OCI-LY3 (cell line): ENCODE results near the gene SYNPO2.

Experiments
- H2AFZ ChIP-seq: fragments of 200-600, 300-600 bp; shearing (Covaris generic); 2 replicates; pipeline ENCODE4 v1.6.0; 2014; ENCODE audit warnings: antibody characterized with exemption, low read depth, low read length
- H3K27ac ChIP-seq: fragments of 200-600, 300-600 bp; sonication (generic); 2 replicates; pipeline ENCODE4 v1.5.1; 2014; ENCODE audit warnings: mild to moderate bottlenecking, low read length, moderate library complexity, mixed read lengths
- H3K27me3 ChIP-seq: fragments of 200-600, 300-600 bp; sonication (generic); 2 replicates; pipeline ENCODE4 v1.6.1; 2014; ENCODE audit warnings: low read depth, low read length, mixed read lengths
- H3K36me3 ChIP-seq: fragments of 200-600, 300-600 bp; sonication (generic); replicated peaks from 2 replicates; pipeline ENCODE3; 2014; ENCODE audit warnings: low read depth, low read length, mixed read lengths
- H3K4me1 ChIP-seq: fragments of 300-600, 200-600 bp; sonication (generic); 2 replicates; pipeline ENCODE4 v1.6.1; 2014; ENCODE audit warnings: low read length, mixed read lengths
- H3K4me2 ChIP-seq: fragments of 200-600, 300-600 bp; sonication (generic); 2 replicates; pipeline ENCODE4 v1.6.1; 2014; ENCODE audit warnings: low read length, mixed read lengths
- H3K4me3 ChIP-seq: fragments of 300-600, 200-600 bp; sonication (generic); 2 replicates; pipeline ENCODE4 v1.5.1; 2014; ENCODE audit warnings: antibody characterized with exemption, mild to moderate bottlenecking, low read length, moderate library complexity
- H3K79me2 ChIP-seq: fragments of 300-600, 200-600 bp; shearing (Covaris generic); 2 replicates; pipeline ENCODE4 v1.6.1; 2014; ENCODE audit warnings: mild to moderate bottlenecking, low read length, mixed read lengths
- H3K9ac ChIP-seq: fragments of 300-600, 200-600 bp; shearing (Covaris generic); 2 replicates; pipeline ENCODE4 v1.6.0; 2014; ENCODE audit warnings: mild to moderate bottlenecking, low read length, moderate library complexity
- H3K9me3 ChIP-seq: fragments of 200-600, 300-600 bp; shearing (Covaris generic); 2 replicates; pipeline ENCODE4 v1.6.1; 2014; ENCODE audit warnings: low read length, mixed read lengths; ENCODE audit not compliant: insufficient read depth
- H4K20me1 ChIP-seq: fragments of 200-600, 300-600 bp; sonication (generic); 2 replicates; pipeline ENCODE4 v1.6.1; 2016; ENCODE audit warnings: low read length, mixed read lengths; ENCODE audit not compliant: insufficient read depth
- CTCF ChIP-seq: fragments of 200-600, 300-600 bp; sonication (generic); IDR thresholded peaks from 2 replicates; pipeline ENCODE4 v1.5.1; 2014; ENCODE audit warnings: antibody characterized with exemption, low read length, low read depth
- EZH2phosphoT487 ChIP-seq: fragments of 200-600 bp; shearing (Covaris generic); IDR thresholded peaks from 2 replicates; pipeline ENCODE4 v1.6.1; 2018; ENCODE audit warnings: antibody characterized with exemption, mixed run types, low read depth

SYNPO2 gene

DNA sequence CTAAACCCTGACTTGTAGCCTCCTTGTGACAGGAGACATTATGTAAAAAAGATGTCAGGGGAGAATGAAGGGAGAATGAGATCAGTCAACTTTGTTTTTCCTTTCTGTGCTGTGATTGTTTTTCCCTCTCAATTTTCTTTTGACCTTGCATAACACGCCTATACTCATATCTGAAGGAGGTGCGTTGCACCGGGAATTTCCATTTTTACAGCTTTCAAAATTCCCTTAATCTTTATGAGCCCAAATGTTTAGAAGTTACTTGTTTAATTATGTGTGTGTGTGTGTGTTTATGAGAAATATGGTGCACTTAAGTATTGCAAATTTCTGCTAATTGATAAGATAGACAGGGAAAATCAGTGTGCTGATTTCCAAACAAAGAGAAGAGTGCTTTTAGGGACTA is 21.6 kb downstream of the SYNPO2 start:
- no peak overlapping the region for H3K9ac ChIP-seq
- H3K79me2 ChIP-seq: no peaks in the 10 kb centered on the region
- no peak overlapping the region for H3K27ac ChIP-seq
- H3K4me2 ChIP-seq: no peak overlapping the region
- H4K20me1 ChIP-seq: no peaks in the 10 kb centered on the region
- no peak overlapping the region for H2AFZ ChIP-seq
- H3K4me1 ChIP-seq: no peaks in the 10 kb centered on the region
- no peak overlapping the region for H3K4me3 ChIP-seq
- no peak for TF ChIP-seq EZH2phosphoT487
- TF ChIP-seq CTCF: no peak
- H3K36me3 ChIP-seq: no peaks in the 10 kb centered on the region
- no peaks in the 10 kb centered on the region for H3K9me3 ChIP-seq
- H3K27me3 ChIP-seq: no peaks in the 10 kb centered on the region

GRCh38 chr4:118911238-118911703 is 22.6 kb downstream of the SYNPO2 start:
- TF ChIP-seq CTCF (no peak), EZH2phosphoT487 (no peak)
- Histone ChIP-seq H3K4me2 (no peak overlapping the region), H3K27me3 (no peaks in the 10 kb centered on the region), H3K9me3 (no peaks in the 10 kb centered on the region), H4K20me1 (no peaks in the 10 kb centered on the region), H3K9ac (no peak overlapping the region), H3K79me2 (no peaks in the 10 kb centered on the region), H2AFZ (no peak overlapping the region), H3K27ac (no peak overlapping the region), H3K4me1 (no peaks in the 10 kb centered on the region), H3K36me3 (no peaks in the 10 kb centered on the region), H3K4me3 (no peak overlapping the region)

- H3K9me3 ChIP-seq: no peaks in the 10 kb centered on the region
- no peaks in the 10 kb centered on the region for H3K36me3 ChIP-seq
- H2AFZ ChIP-seq: no peak overlapping the region
- no peak overlapping the region for H3K27ac ChIP-seq
- no peak overlapping the region for H3K4me2 ChIP-seq
- H4K20me1 ChIP-seq: no peaks in the 10 kb centered on the region
- no peaks in the 10 kb centered on the region for H3K4me1 ChIP-seq
- TF ChIP-seq EZH2phosphoT487 (no peak), CTCF (no peak)
- H3K79me2 ChIP-seq: no peaks in the 10 kb centered on the region
- no peak overlapping the region for H3K4me3 ChIP-seq
- H3K9ac ChIP-seq: no peak overlapping the region
- no peaks in the 10 kb centered on the region; the same call in 1 of the 2 replicates for H3K27me3 ChIP-seq
These were observed 26.8 kb downstream of the SYNPO2 start for GRCh38 chr4:118915468-118915867.

DNA sequence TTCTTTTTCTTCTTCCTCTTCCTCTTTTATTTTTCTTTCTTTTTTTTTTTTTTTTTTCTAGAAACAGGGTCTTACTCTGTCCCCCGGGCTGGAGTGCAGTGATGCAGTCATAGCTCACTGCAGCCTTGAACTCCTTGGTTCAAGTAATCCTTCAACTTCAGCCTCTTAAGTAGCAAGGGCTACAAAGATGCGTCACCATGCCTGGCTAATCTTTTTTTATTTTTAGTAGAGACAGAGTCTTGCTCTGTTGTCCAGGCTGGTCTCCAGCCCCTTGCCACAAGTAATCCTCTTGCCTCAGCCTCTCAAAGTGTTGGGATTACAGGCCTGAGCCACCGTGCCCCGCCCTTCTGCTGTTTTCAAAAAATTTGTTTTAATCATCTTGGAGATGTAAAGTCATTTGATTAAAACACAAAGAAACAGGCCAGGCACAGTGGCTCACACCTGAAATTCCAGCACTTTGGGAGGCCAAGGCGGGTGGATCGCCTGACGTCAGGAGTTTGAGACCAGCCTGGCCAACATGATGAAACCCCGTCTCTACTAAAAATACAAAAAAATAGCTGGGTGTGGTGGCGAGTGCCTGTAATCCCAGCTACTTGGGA is 28.1 kb downstream of the SYNPO2 start:
- H3K36me3 ChIP-seq: no peaks in the 10 kb centered on the region
- no peaks in the 10 kb centered on the region for H3K9me3 ChIP-seq
- H3K27ac ChIP-seq: no peak overlapping the region
- no peaks in the 10 kb centered on the region for H4K20me1 ChIP-seq
- H3K4me3 ChIP-seq: no peak overlapping the region
- no peaks in the 10 kb centered on the region for H3K79me2 ChIP-seq
- no peak for TF ChIP-seq CTCF
- no peak for TF ChIP-seq EZH2phosphoT487
- H3K4me2 ChIP-seq: no peak overlapping the region
- no peak overlapping the region for H2AFZ ChIP-seq
- no peaks in the 10 kb centered on the region for H3K4me1 ChIP-seq
- H3K9ac ChIP-seq: no peak overlapping the region
- no peaks in the 10 kb centered on the region; the same call in 1 of the 2 replicates for H3K27me3 ChIP-seq
